ENCODE measurements around the gene CD63. TPM values are rescaled to one million over a fixed set of nuclear protein-coding genes. Genes with fewer than 3 reads are reported as not detected.

Gene CD63
- total RNA-seq, 1 experiment from 2014 or later: 2,281 TPM

- peak; percentile 60 for DNase-seq (ENCODE audit: low read depth)
Measured at GRCh38 chr12:55705782-55706402, 22.9 kb downstream of the CD63 start.

- no peak for DNase-seq (ENCODE audit: low read depth)
Measured at GRCh38 chr12:55704824-55705718, 23.7 kb downstream of the CD63 start.

GRCh38 chr12:55703901-55704761 is 24.7 kb downstream of the CD63 start:
- peak; percentile 99 for DNase-seq (ENCODE audit: low read depth)

- peak; percentile 91 for DNase-seq (ENCODE audit: low read depth)
Measured at GRCh38 chr12:55703288-55703687, 25.5 kb downstream of the CD63 start.

GRCh38 chr12:55702861-55703260 is 25.9 kb downstream of the CD63 start:
- DNase-seq (ENCODE audit: low read depth): no peak

- DNase-seq (ENCODE audit: low read depth): peak; percentile 84
Measured at GRCh38 chr12:55700255-55701018, 28.4 kb downstream of the CD63 start.

- DNase-seq (ENCODE audit: low read depth): no peak
Measured at GRCh38 chr12:55699471-55700055, 29.2 kb downstream of the CD63 start.

- no peak for DNase-seq (ENCODE audit: low read depth)
Measured at GRCh38 chr12:55698965-55699364, 29.8 kb downstream of the CD63 start.

GRCh38 chr12:55698241-55698955 is 30.4 kb downstream of the CD63 start:
- DNase-seq (ENCODE audit: low read depth): no peak

- no peak for DNase-seq (ENCODE audit: low read depth)
Measured at GRCh38 chr12:55697686-55698085, 31.1 kb downstream of the CD63 start.

- no peak for DNase-seq (ENCODE audit: low read depth)
Measured at GRCh38 chr12:55696796-55697462, 31.9 kb downstream of the CD63 start.

GRCh38 chr12:55696141-55696540 is 32.7 kb downstream of the CD63 start:
- no peak for DNase-seq (ENCODE audit: low read depth)

- no peak for DNase-seq (ENCODE audit: low read depth)
Measured at GRCh38 chr12:55695349-55695748, 33.5 kb downstream of the CD63 start.

GRCh38 chr12:55694651-55695050 is 34.2 kb downstream of the CD63 start:
- DNase-seq (ENCODE audit: low read depth): no peak

GRCh38 chr12:55694188-55694515 is 34.7 kb downstream of the CD63 start:
- DNase-seq (ENCODE audit: low read depth): no peak

GRCh38 chr12:55693323-55694187 is 35.3 kb downstream of the CD63 start:
- DNase-seq (ENCODE audit: low read depth): no peak

- DNase-seq (ENCODE audit: low read depth): no peak
Measured at GRCh38 chr12:55692631-55693322, 36.0 kb downstream of the CD63 start.

Data from LHCN-M2 (cell line).